ENCODE data around the gene ERGIC2.

DNA sequence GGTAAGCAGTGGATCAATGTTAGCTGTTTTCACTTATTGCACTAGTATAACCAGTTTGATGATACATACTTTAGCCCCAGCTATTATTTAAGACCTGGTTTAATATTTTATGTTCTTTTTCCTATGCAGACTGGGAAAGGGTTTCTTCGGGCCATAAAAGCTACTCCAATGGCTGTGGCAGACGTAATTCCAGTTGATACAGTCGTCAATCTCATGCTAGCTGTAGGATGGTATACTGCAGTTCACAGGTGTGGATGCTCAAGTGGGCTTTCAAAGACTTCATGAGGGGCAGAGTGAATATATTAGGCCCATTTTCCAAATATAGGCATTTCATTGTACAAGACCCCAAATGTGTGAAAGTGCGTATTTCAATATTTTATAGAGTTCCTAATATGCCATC lies 70.1 kb downstream of the ERGIC2 start:
- TF ChIP-seq, protein P1, sequence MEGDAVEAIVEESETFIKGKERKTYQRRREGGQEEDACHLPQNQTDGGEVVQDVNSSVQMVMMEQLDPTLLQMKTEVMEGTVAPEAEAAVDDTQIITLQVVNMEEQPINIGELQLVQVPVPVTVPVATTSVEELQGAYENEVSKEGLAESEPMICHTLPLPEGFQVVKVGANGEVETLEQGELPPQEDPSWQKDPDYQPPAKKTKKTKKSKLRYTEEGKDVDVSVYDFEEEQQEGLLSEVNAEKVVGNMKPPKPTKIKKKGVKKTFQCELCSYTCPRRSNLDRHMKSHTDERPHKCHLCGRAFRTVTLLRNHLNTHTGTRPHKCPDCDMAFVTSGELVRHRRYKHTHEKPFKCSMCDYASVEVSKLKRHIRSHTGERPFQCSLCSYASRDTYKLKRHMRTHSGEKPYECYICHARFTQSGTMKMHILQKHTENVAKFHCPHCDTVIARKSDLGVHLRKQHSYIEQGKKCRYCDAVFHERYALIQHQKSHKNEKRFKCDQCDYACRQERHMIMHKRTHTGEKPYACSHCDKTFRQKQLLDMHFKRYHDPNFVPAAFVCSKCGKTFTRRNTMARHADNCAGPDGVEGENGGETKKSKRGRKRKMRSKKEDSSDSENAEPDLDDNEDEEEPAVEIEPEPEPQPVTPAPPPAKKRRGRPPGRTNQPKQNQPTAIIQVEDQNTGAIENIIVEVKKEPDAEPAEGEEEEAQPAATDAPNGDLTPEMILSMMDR (conservative IDR thresholded peaks at IDR 0.05 in 1 of 2, IDR thresholded peaks at IDR 0.05 in 1 of 2; ENCODE audit: low read depth in 1 of 2, low read length in 2 of 2): no peak
- no peak for TF ChIP-seq EZH2 (IDR thresholded peaks at IDR 0.05; ENCODE audit: low read length, missing control alignments)
